HG03103 (cell line): Measurements from ENCODE around the gene LPP.

Source experiments
- ATAC-seq: cut with Tn5 transposase; IDR thresholded peaks from one replicate; pipeline ENCODE4 v1.9.1; 2021; ENCODE audit warnings: low read depth; ENCODE audit not compliant: unreplicated experiment

LPP gene

GRCh38 chr3:188906236-188906635, 752.3 kb downstream of the LPP start:
- no peak for ATAC-seq

GRCh38 chr3:188908002-188908850, 754.3 kb downstream of the LPP start:
- ATAC-seq = no peak

- ATAC-seq = no peak
Measured at GRCh38 chr3:188911026-188911850, 757.3 kb downstream of the LPP start.

GRCh38 chr3:188913084-188913483, 759.1 kb downstream of the LPP start:
- ATAC-seq = no peak

- no peak for ATAC-seq
Measured at GRCh38 chr3:188914552-188914951, 760.6 kb downstream of the LPP start.

GRCh38 chr3:188915127-188915526, 761.2 kb downstream of the LPP start:
- ATAC-seq = no peak

GRCh38 chr3:188916934-188917401, 763.0 kb downstream of the LPP start:
- ATAC-seq = peak; percentile 43

- no peak for ATAC-seq
Measured at GRCh38 chr3:188918093-188918492, 764.1 kb downstream of the LPP start.

GRCh38 chr3:188923671-188924070, 769.7 kb downstream of the LPP start:
- no peak for ATAC-seq

- no peak for ATAC-seq
Measured at GRCh38 chr3:188925376-188925775, 771.4 kb downstream of the LPP start.

GRCh38 chr3:188926111-188926510, 772.2 kb downstream of the LPP start:
- no peak for ATAC-seq

GRCh38 chr3:188926741-188927511, 773.0 kb downstream of the LPP start:
- no peak for ATAC-seq

GRCh38 chr3:188927971-188928370, 774.0 kb downstream of the LPP start:
- ATAC-seq = no peak

- ATAC-seq = no peak
Measured at GRCh38 chr3:188929137-188929536, 775.2 kb downstream of the LPP start.

GRCh38 chr3:188931036-188931435, 777.1 kb downstream of the LPP start:
- no peak for ATAC-seq

GRCh38 chr3:188931531-188931930, 777.6 kb downstream of the LPP start:
- no peak for ATAC-seq

GRCh38 chr3:188934989-188935388, 781.0 kb downstream of the LPP start:
- ATAC-seq = no peak

- ATAC-seq = no peak
Measured at GRCh38 chr3:188936597-188937107, 782.7 kb downstream of the LPP start.

- no peak for ATAC-seq
Measured at GRCh38 chr3:188937389-188937788, 783.4 kb downstream of the LPP start.

GRCh38 chr3:188938999-188939398, 785.0 kb downstream of the LPP start:
- ATAC-seq = no peak
